Endodermal cell (in vitro differentiated cells): Measurements from ENCODE around the gene GFRA4. TPM values are rescaled to one million over a fixed set of nuclear protein-coding genes. Genes with fewer than 3 reads are reported as not detected.

Experiments used
- DNase-seq: peaks from one replicate; pipeline ENCODE4 v3.0.0-alpha.2; 2017
- H3K27ac ChIP-seq: 2 replicates; pipeline ENCODE4 v1.5.1; 2013; ENCODE audit warnings: mild to moderate bottlenecking, low read depth, low read length, moderate library complexity
- H3K27me3 ChIP-seq: 2 replicates; pipeline ENCODE4 v1.6.1; 2013; ENCODE audit warnings: mild to moderate bottlenecking, low read length, moderate library complexity; ENCODE audit not compliant: insufficient read depth, control insufficient read depth, poor library complexity, severe bottlenecking
- H3K36me3 ChIP-seq: 2 replicates; pipeline ENCODE4 v1.7.0; 2013; ENCODE audit warnings: mild to moderate bottlenecking, low read length, moderate library complexity; ENCODE audit not compliant: control insufficient read depth, insufficient read depth
- H3K4me1 ChIP-seq: one replicate; pipeline ENCODE4 v1.7.0; 2013; ENCODE audit warnings: low read length; ENCODE audit not compliant: control insufficient read depth, insufficient read depth
- H3K4me3 ChIP-seq: 2 replicates; pipeline ENCODE4 v1.5.1; 2013; ENCODE audit warnings: mild to moderate bottlenecking, low read length, moderate library complexity
- H3K9ac ChIP-seq: 2 replicates; pipeline ENCODE4 v1.6.1; 2013; ENCODE audit warnings: mild to moderate bottlenecking, low read length, moderate library complexity; ENCODE audit not compliant: poor library complexity, severe bottlenecking; ENCODE audit errors: extremely low read depth
- H3K9me3 ChIP-seq: 2 replicates; pipeline ENCODE4 v1.6.1; 2013; ENCODE audit warnings: mild to moderate bottlenecking, low read length, moderate library complexity; ENCODE audit not compliant: control insufficient read depth
- H3K27ac Mint-ChIP-seq: 2 replicates; pipeline ENCODE4 v1.8.0; 2020; ENCODE audit warnings: mixed read lengths
- H3K27me3 Mint-ChIP-seq: 2 replicates; pipeline ENCODE4 v1.8.0; 2021; ENCODE audit warnings: mild to moderate bottlenecking, mixed read lengths; ENCODE audit not compliant: insufficient read depth
- H3K36me3 Mint-ChIP-seq: 2 replicates; pipeline ENCODE4 v1.8.0; 2020; ENCODE audit warnings: low read depth, mixed read lengths
- H3K4me1 Mint-ChIP-seq: 2 replicates; pipeline ENCODE4 v1.8.0; 2020; ENCODE audit warnings: mixed read lengths
- H3K4me3 Mint-ChIP-seq: 2 replicates; pipeline ENCODE4 v1.8.0; 2020; ENCODE audit warnings: mild to moderate bottlenecking, moderate library complexity, mixed read lengths
- H3K9me3 Mint-ChIP-seq: 2 replicates; pipeline ENCODE4 v1.8.0; 2020; ENCODE audit warnings: mild to moderate bottlenecking, mixed read lengths
- CTCF ChIP-seq: fragments of 200-600 bp; sonication (generic); conservative IDR thresholded peaks from 2 replicates; pipeline ENCODE4 v1.5.0; 2021; ENCODE audit warnings: antibody characterized with exemption, mild to moderate bottlenecking
- WGBS, 2 experiments: methylation state at CpG; one replicate each; pipeline versions ENCODE4 v1.1.5 to v1.1.7; 2013; ENCODE audit warnings: missing lambda C conversion rate in 2 of 2, mixed read lengths in 1 of 2; ENCODE audit not compliant: insufficient coverage in 1 of 2, insufficient read length in 1 of 2; 5-methylcytosine and 5-hydroxymethylcytosine counted together
- total RNA-seq, 2 donors: library from RNA; stranded (reverse); fragmentation: NEBNext Ultra II Directional in 1 of 2; extraction: Animal tissue kit (Norgen Biotek cat#: 25700) in 1 of 2; gene quantifications; 2 replicates in 1 of 2; 3 replicates in 1 of 2; pipeline ENCODE4 v1.2.1, GENCODE V29; 2021

GFRA4 gene
- total RNA-seq, 2 donors from 2014 or later = not detected

GRCh38 chr20:3646067-3646440 is 17.1 kb downstream of the GFRA4 start:
- H3K4me1 ChIP-seq = no peaks in the 10 kb centered on the region
- Mint-ChIP-seq H3K4me3 (no peak overlapping the region), H3K9me3 (no peaks in the 10 kb centered on the region), H3K27me3 (no peaks in the 10 kb centered on the region), H3K36me3 (peaks cover 22% of the 10 kb centered on the region), H3K27ac (no peak overlapping the region), H3K4me1 (no peaks in the 10 kb centered on the region)
- no peak overlapping the region for H3K4me3 ChIP-seq
- DNase-seq = no peak
- WGBS, 2 experiments = 77 to 100% methylated on average over 1 to 5 of the region's 5 CpGs
- H3K27ac ChIP-seq = no peak overlapping the region
- H3K9ac ChIP-seq = no peak overlapping the region
- peaks cover 3% of the 10 kb centered on the region for H3K36me3 ChIP-seq
- TF ChIP-seq CTCF = no peak
- H3K9me3 ChIP-seq = no peaks in the 10 kb centered on the region
- H3K27me3 ChIP-seq = no peaks in the 10 kb centered on the region

GRCh38 chr20:3645309-3646066 is 17.7 kb downstream of the GFRA4 start:
- DNase-seq = no peak
- 95 to 97% methylated on average over 14 to 20 of the region's 20 CpGs for WGBS, 2 experiments
- Histone ChIP-seq H3K27me3 (no peaks in the 10 kb centered on the region), H3K36me3 (peaks cover 3% of the 10 kb centered on the region), H3K4me3 (no peak overlapping the region), H3K9ac (no peak overlapping the region), H3K4me1 (no peaks in the 10 kb centered on the region), H3K27ac (no peak overlapping the region), H3K9me3 (peaks cover 4% of the 10 kb centered on the region)
- no peak overlapping the region for H3K27ac Mint-ChIP-seq
- H3K4me3 Mint-ChIP-seq = no peak overlapping the region
- H3K9me3 Mint-ChIP-seq = no peaks in the 10 kb centered on the region
- H3K4me1 Mint-ChIP-seq = no peaks in the 10 kb centered on the region
- no peak for TF ChIP-seq CTCF
- peaks cover 28% of the 10 kb centered on the region for H3K36me3 Mint-ChIP-seq
- H3K27me3 Mint-ChIP-seq = no peaks in the 10 kb centered on the region

- H3K36me3 Mint-ChIP-seq = peaks cover 27% of the 10 kb centered on the region
- H3K4me3 Mint-ChIP-seq = no peak overlapping the region
- no peaks in the 10 kb centered on the region for H3K27me3 Mint-ChIP-seq
Observed at GRCh38 chr20:3640259-3640658, 22.9 kb downstream of the GFRA4 start.

More at GRCh38 chr20:3640259-3640658, 22.9 kb downstream of the GFRA4 start:
- no peak for DNase-seq
- Mint-ChIP-seq H3K9me3 (no peaks in the 10 kb centered on the region), H3K27ac (no peak overlapping the region), H3K4me1 (peaks cover 7% of the 10 kb centered on the region)
- Histone ChIP-seq H3K9ac (no peak overlapping the region), H3K36me3 (peaks cover 5% of the 10 kb centered on the region), H3K9me3 (peaks cover 8% of the 10 kb centered on the region), H3K27me3 (no peaks in the 10 kb centered on the region), H3K4me1 (no peaks in the 10 kb centered on the region), H3K4me3 (no peak overlapping the region), H3K27ac (no peak overlapping the region)
- WGBS, 2 experiments = 91% methylated on average over 2 of the region's 3 CpGs; no CpG with 5 or more reads in 1 of the 2 experiments
- TF ChIP-seq CTCF = no peak
